Fibroblast of skin of left quadriceps (primary cell): ENCODE results near the gene MORN1.
"Not testable (repeated sequence)": the region's sequence is repeated elsewhere in the genome, so short reads cannot be mapped to it uniquely, and the experiment has no call there.

Source experiments
- DNase-seq, 2 experiments: peaks; one replicate each; pipeline ENCODE4 v3.0.0-alpha.2; 2013; ENCODE audit warnings: low read depth in 2 of 2

Gene MORN1

DNA sequence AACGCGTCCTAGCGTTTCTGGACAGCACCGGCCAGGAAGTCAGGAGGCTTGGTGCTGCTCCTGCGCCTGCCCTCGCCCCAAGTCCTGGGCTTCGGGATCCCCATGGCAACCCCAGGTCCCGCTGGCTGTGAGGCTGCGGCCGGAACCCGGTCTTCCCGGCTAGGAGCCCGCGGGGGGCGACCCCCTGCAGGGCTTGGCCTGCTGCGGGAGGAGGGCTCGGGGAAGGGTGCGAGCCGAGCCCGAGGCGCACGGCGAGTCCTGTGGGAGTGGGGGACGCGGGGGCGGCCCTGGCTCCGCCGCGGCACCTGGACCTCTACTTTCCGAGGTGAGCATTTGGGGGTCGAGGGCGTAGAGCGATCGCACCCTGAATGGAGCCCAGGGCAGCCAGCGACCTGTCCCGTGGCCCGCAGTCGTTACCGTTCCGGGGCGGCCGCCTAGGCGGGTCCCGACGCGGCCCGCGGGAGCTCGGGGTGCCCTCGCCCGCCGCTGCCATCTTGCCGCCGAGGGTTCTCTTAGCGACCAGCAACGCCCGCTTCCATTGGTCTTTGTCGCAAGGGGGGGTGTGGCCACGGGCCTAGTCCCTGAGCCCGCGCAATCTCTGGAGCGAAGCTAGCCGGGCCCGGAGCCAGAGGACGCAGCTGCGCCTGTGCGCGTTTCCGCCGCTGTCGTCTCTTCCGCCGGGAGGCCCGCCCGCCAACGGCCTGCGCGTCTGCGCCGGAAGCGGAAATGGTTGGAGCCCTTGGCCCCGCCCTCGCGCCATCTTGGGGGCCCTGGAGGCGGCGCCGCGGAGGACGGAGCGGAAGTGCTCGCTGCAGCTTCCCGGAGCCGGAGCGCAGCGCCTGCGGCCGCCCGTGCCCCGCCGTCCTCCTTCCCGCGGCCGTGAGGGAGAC is at the start of gene MORN1, which contains the start of gene RER1:
Gene MORN1, minus strand, starts transcription at position 514 of the 890 bp plus-strand sequence. Its CDS starts 21 bp downstream, at position 493.
Gene RER1, plus strand, starts transcription at position 801 of the 890 bp plus-strand sequence. CDS start 3,950 bp downstream, outside the sequence.
- DNase-seq: peak; percentile 97

GRCh38 chr1:2440346-2440745 is 49.0 kb upstream of the MORN1 start:
- DNase-seq: not testable (repeated sequence)

- DNase-seq: no peak
Observed at GRCh38 chr1:2439369-2439768, 48.0 kb upstream of the MORN1 start.

DNA sequence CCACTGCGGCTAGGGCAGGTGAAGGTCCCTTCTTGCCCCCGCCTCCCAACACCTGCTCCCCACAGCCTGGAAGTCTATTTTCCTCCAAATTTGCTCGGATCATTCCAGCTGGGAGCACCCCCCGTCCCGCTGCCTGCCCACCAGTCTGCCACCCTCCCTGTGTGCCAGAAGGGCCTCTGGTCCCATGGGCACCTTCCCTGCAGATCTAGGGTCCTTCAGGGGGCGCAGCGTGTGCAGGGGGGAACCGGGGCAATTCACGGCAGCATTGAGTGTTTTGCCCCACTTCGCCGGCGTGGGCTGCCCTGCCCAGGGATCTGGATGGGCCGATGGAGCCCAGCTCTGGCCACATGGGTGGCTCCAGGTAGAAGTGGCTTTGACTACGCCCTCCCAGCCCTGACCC is 47.3 kb upstream of the MORN1 start:
- no peak for DNase-seq

DNA sequence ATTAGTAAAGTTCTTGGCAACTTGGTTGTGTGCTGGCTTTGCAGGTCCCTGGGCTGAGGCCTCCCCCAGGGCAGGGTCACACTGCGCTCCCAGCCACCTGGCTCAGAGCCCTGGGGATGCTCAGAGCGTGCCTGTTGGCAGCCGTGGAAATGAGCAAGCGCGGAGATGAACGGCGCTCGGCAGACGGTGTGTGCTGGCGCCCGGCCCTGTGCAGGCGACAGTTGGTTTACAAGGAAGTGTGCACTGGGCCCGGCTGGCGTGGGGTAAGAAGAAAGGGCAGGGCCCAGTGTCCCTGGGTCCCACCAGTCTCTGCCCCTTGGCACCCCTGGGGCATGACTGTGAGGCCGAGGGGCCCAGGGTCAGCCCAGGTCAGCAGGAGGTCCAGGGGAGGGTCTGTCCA is 46.7 kb upstream of the MORN1 start:
- DNase-seq: no peak

DNA sequence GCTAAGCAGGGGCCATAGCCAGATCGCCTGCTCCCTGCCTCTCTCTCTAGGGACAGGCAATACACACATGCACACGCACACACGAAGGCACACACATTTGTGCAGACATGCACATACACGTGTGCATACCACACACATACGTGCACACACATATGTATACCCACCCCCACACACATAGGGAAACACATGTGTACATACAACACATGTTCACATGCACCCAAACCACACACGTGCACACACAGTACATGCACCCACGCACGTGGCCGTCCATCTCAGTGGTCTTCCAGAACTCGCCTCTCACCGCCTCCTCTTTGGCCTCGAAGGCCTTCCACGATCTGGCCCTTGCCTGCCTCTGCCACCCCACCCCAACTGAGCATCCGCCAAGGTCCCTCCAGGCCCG is 46.3 kb upstream of the MORN1 start:
- no peak for DNase-seq

GRCh38 chr1:2436876-2437275 is 45.5 kb upstream of the MORN1 start:
- DNase-seq: no peak

DNA sequence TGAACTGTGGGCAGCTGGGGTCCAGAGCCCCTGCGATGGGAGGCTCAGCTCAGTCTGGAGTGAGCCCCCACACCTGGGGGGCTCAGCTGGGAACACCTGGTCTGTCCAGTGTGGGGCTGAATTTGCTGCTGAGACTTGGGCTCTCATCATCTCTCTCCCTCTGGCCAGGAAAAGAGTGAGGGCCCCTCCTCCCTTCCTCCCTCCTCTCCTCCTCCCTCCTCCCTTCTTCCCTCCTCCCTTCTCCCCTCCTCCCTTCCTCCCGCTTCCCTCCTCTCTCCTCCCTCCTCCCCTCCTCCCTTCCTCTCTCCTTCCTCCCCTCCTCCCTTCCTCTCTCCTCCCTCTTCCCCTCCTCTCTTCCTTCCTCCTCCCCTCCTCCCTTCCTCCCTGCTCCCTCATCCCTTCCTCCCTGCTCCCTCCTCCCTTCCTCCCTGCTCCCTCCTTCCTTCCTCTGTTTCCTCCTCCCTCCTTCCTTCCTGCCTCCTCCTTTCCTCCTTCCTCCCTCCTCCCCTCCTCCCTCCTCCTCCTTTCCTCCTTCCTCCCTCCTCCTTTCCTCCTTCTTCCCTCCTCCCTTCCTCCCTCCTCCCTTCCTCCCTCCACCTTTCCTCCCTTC is 44.5 kb upstream of the MORN1 start:
- no peak for DNase-seq

DNA sequence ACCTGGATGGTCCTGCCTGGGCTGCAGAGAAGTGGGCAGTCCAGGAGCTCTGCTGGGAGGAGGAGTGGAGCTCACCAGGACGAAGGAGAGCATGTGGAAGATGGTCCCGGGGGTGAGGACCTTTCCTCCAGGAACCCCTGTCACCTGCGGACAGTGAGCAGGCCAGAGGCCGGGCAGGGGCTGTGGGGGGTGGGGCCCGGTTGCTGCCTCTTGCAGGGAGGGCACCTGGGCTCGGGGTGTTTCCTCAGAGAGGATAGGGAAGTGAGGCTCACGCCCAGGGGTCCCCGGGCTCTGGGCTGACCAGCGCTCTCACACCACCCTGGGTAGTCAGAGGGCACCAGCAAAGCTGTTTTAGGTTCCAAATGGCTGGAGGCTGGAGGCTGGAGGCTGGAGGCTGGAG is 43.7 kb upstream of the MORN1 start:
- DNase-seq: no peak

DNA sequence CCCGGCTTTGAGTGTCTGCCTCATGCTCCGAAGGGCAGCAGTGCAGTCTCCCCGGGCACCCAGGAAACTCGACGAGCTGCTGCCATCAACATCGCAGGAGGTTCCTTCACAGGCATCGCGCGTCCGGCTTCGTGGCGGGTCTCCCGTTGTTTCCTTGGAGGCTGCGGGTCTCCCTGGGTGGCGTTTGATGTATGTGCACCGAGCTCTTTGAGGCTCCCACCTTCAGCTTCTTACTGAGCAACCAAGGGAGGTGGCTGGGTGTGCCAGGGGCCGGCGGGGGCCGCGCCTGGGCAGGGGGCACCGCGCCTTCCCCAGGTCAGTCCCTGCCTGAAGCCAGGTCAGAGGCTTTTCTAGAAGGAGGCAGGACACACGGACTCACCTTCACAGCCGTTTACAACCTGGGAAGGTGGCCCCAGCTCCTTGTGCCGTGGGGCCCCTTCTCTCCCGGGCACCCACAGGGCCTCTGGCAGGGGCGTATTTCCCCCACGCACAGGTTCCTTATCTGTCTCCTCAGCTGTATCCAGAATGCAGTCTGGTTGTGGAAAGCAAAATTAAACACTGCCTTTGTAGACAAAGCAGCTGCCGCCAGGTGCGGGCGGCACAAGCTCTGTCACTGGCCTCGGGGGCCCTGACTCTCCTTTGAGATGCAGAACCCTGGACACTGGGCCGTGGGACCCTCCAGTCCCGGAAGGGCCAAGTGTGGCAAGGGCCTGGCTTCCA is 42.7 kb upstream of the MORN1 start:
- DNase-seq: no peak

DNA sequence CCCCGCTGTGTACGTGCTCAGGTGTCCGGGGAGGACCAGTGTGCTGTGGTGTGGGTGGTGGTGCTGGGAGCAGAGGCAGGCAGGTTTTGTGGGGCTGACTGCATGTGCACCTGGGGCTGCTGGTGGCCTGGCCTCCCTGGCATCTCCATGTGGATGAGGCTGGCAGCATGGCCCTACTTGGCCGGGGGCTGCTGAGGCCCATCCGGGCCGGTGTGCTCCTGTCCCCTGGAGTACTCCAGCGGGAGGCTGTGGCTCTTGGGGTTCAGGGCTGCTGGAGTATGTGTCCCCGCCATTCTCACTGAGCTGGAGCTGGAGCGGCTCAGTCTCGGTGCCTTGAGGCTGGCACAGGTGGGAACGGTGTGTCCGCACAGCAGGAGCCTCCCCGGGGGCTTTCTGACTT is 41.8 kb upstream of the MORN1 start:
- no peak for DNase-seq

GRCh38 chr1:2432441-2432844 is 41.1 kb upstream of the MORN1 start:
- DNase-seq: no peak

DNA sequence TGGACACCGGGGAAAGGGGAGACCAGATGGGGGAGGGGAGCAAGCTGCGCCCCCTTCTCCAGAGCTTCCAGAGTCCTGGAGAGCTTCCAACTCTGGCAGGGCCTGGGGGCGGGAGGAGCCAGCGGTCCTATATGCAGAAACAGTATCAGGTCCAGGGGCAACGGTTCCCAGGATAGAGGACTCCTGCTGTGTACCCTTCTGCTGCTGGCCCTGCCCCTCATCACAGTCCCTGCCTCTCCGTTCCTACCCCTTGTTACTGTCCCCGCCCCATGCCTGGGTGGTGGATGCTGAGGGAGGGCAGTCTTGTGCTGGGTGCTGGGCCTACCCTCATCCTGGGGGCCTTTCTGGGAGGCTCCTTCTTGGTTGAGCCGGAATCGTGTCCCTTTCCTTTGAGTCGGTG is 40.2 kb upstream of the MORN1 start:
- no peak for DNase-seq

DNA sequence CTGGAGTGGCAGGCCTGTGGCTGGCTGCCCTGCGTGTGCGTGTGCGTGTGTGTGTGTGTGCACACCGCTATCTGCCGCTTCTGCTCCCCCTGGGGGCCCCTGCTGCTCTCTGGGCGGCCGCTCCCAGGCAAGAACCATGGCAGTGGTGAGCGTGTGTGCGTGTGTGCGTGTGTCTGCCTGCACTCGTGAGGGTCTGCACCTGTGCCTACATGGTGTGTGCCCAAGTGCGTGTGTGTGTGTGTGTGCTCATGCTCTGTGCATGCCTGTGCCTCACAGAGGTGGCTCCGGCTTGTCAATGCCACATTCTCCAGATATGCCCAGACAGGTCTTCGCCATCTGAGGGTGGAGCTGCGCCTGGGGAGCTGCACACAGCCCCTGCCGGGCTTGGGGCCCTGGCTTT is 39.7 kb upstream of the MORN1 start:
- no peak for DNase-seq

- no peak for DNase-seq
Observed at GRCh38 chr1:2430592-2430973, 39.2 kb upstream of the MORN1 start.

DNA sequence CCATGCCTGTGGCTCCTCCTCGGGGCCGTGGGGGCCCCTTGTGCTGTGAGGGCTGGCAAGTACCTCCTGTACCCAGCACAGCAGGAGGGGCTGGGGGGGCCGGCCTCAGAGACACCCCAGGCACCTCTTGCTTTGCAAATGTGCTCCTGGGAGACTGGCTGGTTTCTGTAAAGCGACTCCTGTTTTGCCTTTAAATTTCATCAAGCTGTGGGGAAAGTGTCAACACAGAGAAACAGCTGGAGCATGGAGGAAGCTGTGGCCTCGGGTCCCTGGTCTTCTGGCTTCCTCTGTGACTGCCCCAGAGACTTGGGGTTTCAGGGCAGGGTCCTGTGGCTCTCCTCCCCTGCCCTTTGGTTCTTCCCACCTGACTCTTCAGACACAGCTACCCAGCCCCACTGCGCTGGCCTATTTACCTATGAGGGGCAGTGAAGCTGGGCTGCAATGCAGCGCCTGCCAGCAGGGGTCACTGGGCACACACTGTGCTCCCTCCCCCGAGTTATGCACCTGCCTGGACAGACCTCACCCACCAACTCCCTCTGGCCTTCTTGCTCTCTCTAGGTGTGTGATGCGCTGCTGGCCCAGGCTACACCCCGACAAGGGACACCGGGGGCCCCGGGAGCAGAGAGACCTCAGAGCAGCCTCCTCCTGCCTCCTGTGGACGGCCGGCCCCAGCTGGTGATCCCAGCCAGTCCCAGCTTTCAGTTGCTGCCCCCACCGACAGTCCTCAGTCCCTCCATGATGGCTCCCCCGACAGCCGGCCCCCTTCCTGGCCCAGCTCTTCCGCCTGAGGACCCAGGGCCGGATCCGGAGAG is 38.6 kb upstream of the MORN1 start:
- DNase-seq: no peak

- DNase-seq: no peak
Observed at GRCh38 chr1:2428490-2428889, 37.1 kb upstream of the MORN1 start.

GRCh38 chr1:2427976-2428375 is 36.6 kb upstream of the MORN1 start:
- no peak for DNase-seq

GRCh38 chr1:2427051-2427450 is 35.7 kb upstream of the MORN1 start:
- DNase-seq: no peak

DNA sequence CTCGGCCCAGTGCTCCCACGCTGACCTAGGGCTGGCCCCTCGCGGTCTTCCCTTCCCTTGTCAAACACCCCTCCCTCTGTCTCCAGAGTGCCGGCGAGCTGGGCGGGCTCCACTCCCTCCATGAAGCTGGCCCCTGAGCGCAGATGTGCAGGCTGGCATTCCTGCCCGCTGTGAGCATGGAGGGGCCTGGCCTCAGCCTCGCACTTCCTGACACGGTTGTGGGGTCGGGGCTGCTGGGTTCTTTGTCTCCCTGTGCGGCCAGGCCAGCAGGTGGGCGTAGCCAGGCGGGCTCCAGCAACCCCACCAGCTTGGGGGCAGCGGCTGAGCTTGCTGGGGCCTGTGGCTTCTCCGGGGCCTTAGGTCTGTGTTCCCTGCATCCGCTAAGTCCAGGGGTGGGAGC is 35.2 kb upstream of the MORN1 start:
- no peak for DNase-seq

DNA sequence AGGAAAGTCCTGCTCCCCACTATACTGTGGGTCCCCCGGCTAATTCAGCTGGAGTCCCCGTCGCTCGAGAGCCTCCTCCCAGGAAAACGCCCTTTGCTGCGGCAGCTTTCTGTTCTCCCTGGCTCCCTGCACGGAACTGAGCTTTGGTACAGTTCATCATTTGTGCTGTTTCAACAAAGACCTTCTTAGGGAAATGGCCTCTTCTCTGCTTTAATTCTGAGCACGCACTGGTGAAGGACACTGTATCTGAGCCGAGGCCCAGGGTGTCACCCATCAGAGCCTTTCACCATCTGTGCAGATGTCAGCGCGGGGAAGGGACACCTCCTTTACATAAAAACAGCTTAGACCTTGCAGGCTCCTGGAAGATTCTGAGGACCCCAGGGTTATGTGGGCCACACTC is 34.5 kb upstream of the MORN1 start:
- DNase-seq: no peak

- no peak for DNase-seq
Observed at GRCh38 chr1:2422523-2422922, 31.2 kb upstream of the MORN1 start.
